Measurements from ENCODE around the gene DSCAM.

GRCh38 chr21:40531016-40531415 is 315.9 kb downstream of the DSCAM start:
- TF ChIP-seq POLR2A (IDR thresholded peaks at IDR 0.05) (no peak), CTCF (IDR thresholded peaks at IDR 0.05) (no peak)

Data from uterus (tissue), 2 donors.